MM.1S (cell line): ENCODE data around the gene GOLGA6A.

Experiments
- DNase-seq: peaks from one replicate; pipeline ENCODE4 v3.0.0-alpha.2; 2015
- H2AFZ ChIP-seq: fragments of 300-600 bp; sonication (generic); 2 replicates; pipeline ENCODE4 v1.6.0; 2016; ENCODE audit warnings: antibody characterized with exemption, low read length
- H3F3A ChIP-seq: fragments of 300-600 bp; sonication (generic); 2 replicates; pipeline ENCODE4 v1.6.1; 2016; ENCODE audit warnings: mild to moderate bottlenecking, antibody characterized with exemption, low read length, moderate library complexity, mixed read lengths; ENCODE audit not compliant: insufficient read depth
- H3K27ac ChIP-seq: fragments of 300-600 bp; sonication (generic); 2 replicates; pipeline ENCODE4 v1.5.1; 2016; ENCODE audit warnings: mild to moderate bottlenecking, low read length
- H3K27me3 ChIP-seq: fragments of 300-600 bp; sonication (generic); replicated peaks from 2 replicates; pipeline ENCODE4 v1.6.0; 2016; ENCODE audit warnings: low read length; ENCODE audit not compliant: insufficient read depth
- H3K36me3 ChIP-seq: fragments of 300-600 bp; sonication (generic); replicated peaks from 2 replicates; pipeline ENCODE4 v1.6.1; 2016; ENCODE audit warnings: mild to moderate bottlenecking, low read length, mixed read lengths; ENCODE audit not compliant: insufficient read depth
- H3K4me1 ChIP-seq: fragments of 300-600 bp; sonication (generic); 2 replicates; pipeline ENCODE4 v1.6.1; 2016; ENCODE audit warnings: low read length, mixed read lengths
- H3K4me2 ChIP-seq: fragments of 300-600 bp; sonication (generic); 2 replicates; pipeline ENCODE4 v1.6.0; 2016; ENCODE audit warnings: low read depth, low read length
- H3K4me3 ChIP-seq: fragments of 300-600 bp; sonication (generic); 2 replicates; pipeline ENCODE4 v1.5.1; 2016; ENCODE audit warnings: low read length, mixed read lengths
- H3K79me2 ChIP-seq: fragments of 300-600 bp; sonication (generic); 2 replicates; pipeline ENCODE4 v1.6.1; 2016; ENCODE audit warnings: mixed run types, low read length, mixed read lengths
- H3K9ac ChIP-seq: fragments of 300-600 bp; sonication (generic); 2 replicates; pipeline ENCODE4 v1.6.1; 2016; ENCODE audit warnings: low read length, mixed read lengths
- H3K9me2 ChIP-seq: fragments of 300-600 bp; sonication (generic); replicated peaks from 2 replicates; pipeline ENCODE4 v1.6.1; 2016; ENCODE audit warnings: mild to moderate bottlenecking, low read length, mixed read lengths; ENCODE audit not compliant: insufficient read depth
- H3K9me3 ChIP-seq: fragments of 300-600 bp; sonication (generic); replicated peaks from 2 replicates; pipeline ENCODE4 v1.6.1; 2016; ENCODE audit warnings: mild to moderate bottlenecking, low read length, mixed read lengths; ENCODE audit not compliant: insufficient read depth
- H4K20me1 ChIP-seq: fragments of 300-600 bp; sonication (generic); 2 replicates; pipeline ENCODE4 v1.6.1; 2016; ENCODE audit warnings: mild to moderate bottlenecking, low read length, moderate library complexity, mixed read lengths; ENCODE audit not compliant: insufficient read depth
- CTCF ChIP-seq: fragments of 300-600 bp; sonication (generic); IDR thresholded peaks from 2 replicates; pipeline ENCODE4 v1.5.1; 2016; ENCODE audit warnings: antibody characterized with exemption, low read length, mixed read lengths
- EZH2 ChIP-seq: fragments of 300-600 bp; sonication (generic); optimal IDR thresholded peaks from 2 replicates; pipeline ENCODE3; 2017; ENCODE audit warnings: low read depth, mild to moderate bottlenecking, antibody characterized with exemption, low read length, mixed read lengths
- EZH2phosphoT487 ChIP-seq: fragments of 300-600 bp; sonication (generic); IDR thresholded peaks from 2 replicates; pipeline ENCODE4 v1.6.1; 2018; ENCODE audit warnings: antibody characterized with exemption, low read length

The GOLGA6A gene

GRCh38 chr15:74122403-74123130, 40.2 kb upstream of the GOLGA6A start:
- peaks cover 9% of the 10 kb centered on the region; the same call in 1 of the 2 replicates for H3K4me1 ChIP-seq
- no peaks in the 10 kb centered on the region for H3K79me2 ChIP-seq
- H3K27me3 ChIP-seq: peaks cover 37% of the 10 kb centered on the region
- H3K36me3 ChIP-seq: no peaks in the 10 kb centered on the region
- no peak overlapping the region; the same call in 1 of the 2 replicates for H3K27ac ChIP-seq
- H3F3A ChIP-seq: no peaks in the 10 kb centered on the region
- H4K20me1 ChIP-seq: no peaks in the 10 kb centered on the region
- H3K9me3 ChIP-seq: no peaks in the 10 kb centered on the region
- DNase-seq: no peak
- no peak for TF ChIP-seq CTCF
- no peak for TF ChIP-seq EZH2
- TF ChIP-seq EZH2phosphoT487: no peak
- H3K4me3 ChIP-seq: no peak overlapping the region
- no peak overlapping the region; the same call in 1 of the 2 replicates for H2AFZ ChIP-seq
- H3K4me2 ChIP-seq: no peak overlapping the region
- H3K9ac ChIP-seq: no peak overlapping the region
- H3K9me2 ChIP-seq: no peaks in the 10 kb centered on the region

- Histone ChIP-seq H3K36me3 (no peaks in the 10 kb centered on the region), H3K79me2 (no peaks in the 10 kb centered on the region), H3K9ac (no peak overlapping the region), H3K9me3 (no peaks in the 10 kb centered on the region), H3F3A (no peaks in the 10 kb centered on the region), H3K27me3 (peaks cover 31% of the 10 kb centered on the region), H3K4me1 (peaks cover 9% of the 10 kb centered on the region; the same call in 1 of the 2 replicates), H4K20me1 (no peaks in the 10 kb centered on the region), H3K27ac (no peak overlapping the region), H2AFZ (no peak overlapping the region), H3K4me3 (no peak overlapping the region), H3K4me2 (no peak overlapping the region), H3K9me2 (no peaks in the 10 kb centered on the region)
- no peak for TF ChIP-seq EZH2phosphoT487
- TF ChIP-seq EZH2: no peak
- TF ChIP-seq CTCF: no peak
- DNase-seq: no peak
Measured at GRCh38 chr15:74121858-74122257, 39.5 kb upstream of the GOLGA6A start.

GRCh38 chr15:74121039-74121438, 38.7 kb upstream of the GOLGA6A start:
- no peaks in the 10 kb centered on the region for H3K9me3 ChIP-seq
- peaks cover 30% of the 10 kb centered on the region for H3K27me3 ChIP-seq

More at GRCh38 chr15:74121039-74121438, 38.7 kb upstream of the GOLGA6A start:
- Histone ChIP-seq H3K36me3 (no peaks in the 10 kb centered on the region), H3K4me2 (no peak overlapping the region), H3K4me3 (no peak overlapping the region), H2AFZ (no peak overlapping the region), H3K27ac (no peak overlapping the region), H3K79me2 (no peaks in the 10 kb centered on the region), H3F3A (no peaks in the 10 kb centered on the region), H3K4me1 (peaks cover 9% of the 10 kb centered on the region; the same call in 1 of the 2 replicates), H3K9ac (no peak overlapping the region), H3K9me2 (no peaks in the 10 kb centered on the region), H4K20me1 (no peaks in the 10 kb centered on the region)
- no peak for DNase-seq
- no peak for TF ChIP-seq EZH2
- no peak for TF ChIP-seq CTCF
- TF ChIP-seq EZH2phosphoT487: no peak
